Measurements from ENCODE around the gene SPTLC1.

DNA sequence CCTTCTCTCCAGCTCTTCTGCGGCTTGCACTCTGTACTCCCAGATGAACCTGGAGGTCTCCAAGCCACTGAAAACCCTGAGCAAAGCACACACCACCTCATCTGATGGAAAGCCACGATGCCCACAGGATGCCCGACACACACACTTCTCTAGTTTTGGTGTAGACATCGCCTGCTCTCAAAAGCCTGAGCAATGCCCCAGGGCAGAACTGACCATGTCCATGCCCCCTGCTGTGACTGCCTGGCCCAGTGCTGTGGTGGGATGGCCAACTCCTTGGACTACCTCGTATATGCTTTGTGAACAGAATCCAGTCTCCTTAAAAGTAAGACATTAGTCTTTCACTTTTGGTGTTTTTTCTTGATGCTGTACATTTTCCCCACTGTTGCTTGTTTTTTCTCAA, 81.2 kb downstream of the SPTLC1 start:
- TF ChIP-seq, protein P1, sequence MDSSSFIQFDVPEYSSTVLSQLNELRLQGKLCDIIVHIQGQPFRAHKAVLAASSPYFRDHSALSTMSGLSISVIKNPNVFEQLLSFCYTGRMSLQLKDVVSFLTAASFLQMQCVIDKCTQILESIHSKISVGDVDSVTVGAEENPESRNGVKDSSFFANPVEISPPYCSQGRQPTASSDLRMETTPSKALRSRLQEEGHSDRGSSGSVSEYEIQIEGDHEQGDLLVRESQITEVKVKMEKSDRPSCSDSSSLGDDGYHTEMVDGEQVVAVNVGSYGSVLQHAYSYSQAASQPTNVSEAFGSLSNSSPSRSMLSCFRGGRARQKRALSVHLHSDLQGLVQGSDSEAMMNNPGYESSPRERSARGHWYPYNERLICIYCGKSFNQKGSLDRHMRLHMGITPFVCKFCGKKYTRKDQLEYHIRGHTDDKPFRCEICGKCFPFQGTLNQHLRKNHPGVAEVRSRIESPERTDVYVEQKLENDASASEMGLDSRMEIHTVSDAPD (CRISPR knock-in tag; IDR thresholded peaks at IDR 0.05), result no peak
- TF ChIP-seq CBX1 (IDR thresholded peaks at IDR 0.05; ENCODE audit: low read depth) (no peak), GABPB1 (CRISPR knock-in tag; IDR thresholded peaks at IDR 0.05) (no peak), HDAC1 (CRISPR knock-in tag; IDR thresholded peaks at IDR 0.05) (no peak), ZNF660 (CRISPR knock-in tag; IDR thresholded peaks at IDR 0.05; ENCODE audit: borderline replicate concordance, low read depth) (no peak), DPF2 (CRISPR knock-in tag; IDR thresholded peaks at IDR 0.05; ENCODE audit: borderline replicate concordance, low read depth) (no peak), CBX5 (CRISPR knock-in tag; IDR thresholded peaks at IDR 0.05; ENCODE audit: borderline replicate concordance) (no peak)
- TF ChIP-seq, protein P2, sequence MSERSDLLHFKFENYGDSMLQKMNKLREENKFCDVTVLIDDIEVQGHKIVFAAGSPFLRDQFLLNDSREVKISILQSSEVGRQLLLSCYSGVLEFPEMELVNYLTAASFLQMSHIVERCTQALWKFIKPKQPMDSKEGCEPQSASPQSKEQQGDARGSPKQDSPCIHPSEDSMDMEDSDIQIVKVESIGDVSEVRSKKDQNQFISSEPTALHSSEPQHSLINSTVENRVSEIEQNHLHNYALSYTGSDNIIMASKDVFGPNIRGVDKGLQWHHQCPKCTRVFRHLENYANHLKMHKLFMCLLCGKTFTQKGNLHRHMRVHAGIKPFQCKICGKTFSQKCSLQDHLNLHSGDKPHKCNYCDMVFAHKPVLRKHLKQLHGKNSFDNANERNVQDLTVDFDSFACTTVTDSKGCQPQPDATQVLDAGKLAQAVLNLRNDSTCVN (CRISPR knock-in tag; IDR thresholded peaks at IDR 0.05; ENCODE audit: borderline replicate concordance), result no peak
- TF ChIP-seq, protein P3, sequence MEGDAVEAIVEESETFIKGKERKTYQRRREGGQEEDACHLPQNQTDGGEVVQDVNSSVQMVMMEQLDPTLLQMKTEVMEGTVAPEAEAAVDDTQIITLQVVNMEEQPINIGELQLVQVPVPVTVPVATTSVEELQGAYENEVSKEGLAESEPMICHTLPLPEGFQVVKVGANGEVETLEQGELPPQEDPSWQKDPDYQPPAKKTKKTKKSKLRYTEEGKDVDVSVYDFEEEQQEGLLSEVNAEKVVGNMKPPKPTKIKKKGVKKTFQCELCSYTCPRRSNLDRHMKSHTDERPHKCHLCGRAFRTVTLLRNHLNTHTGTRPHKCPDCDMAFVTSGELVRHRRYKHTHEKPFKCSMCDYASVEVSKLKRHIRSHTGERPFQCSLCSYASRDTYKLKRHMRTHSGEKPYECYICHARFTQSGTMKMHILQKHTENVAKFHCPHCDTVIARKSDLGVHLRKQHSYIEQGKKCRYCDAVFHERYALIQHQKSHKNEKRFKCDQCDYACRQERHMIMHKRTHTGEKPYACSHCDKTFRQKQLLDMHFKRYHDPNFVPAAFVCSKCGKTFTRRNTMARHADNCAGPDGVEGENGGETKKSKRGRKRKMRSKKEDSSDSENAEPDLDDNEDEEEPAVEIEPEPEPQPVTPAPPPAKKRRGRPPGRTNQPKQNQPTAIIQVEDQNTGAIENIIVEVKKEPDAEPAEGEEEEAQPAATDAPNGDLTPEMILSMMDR (CRISPR knock-in tag; IDR thresholded peaks at IDR 0.05), result no peak
